K562 (cell line): ENCODE measurements around the gene SPRYD3. TPM values are rescaled to one million over a fixed set of nuclear protein-coding genes. Genes with fewer than 3 reads are reported as not detected.
A peak's percentile ranks its signal among the peaks of the same experiment; 100 is the strongest.

ENCODE experiments used
- CBFA2T2 ChIP-seq: fragments of 450-650 bp; conservative IDR thresholded peaks from 2 replicates; pipeline ENCODE4 v1.6.1; 2017; ENCODE audit warnings: mild to moderate bottlenecking
- HOXB6 ChIP-seq: fragments of 250-450 bp; sonication (Bioruptor Pico); IDR thresholded peaks from 2 replicates; pipeline ENCODE4 v1.5.1; 2022; ENCODE audit warnings: mild to moderate bottlenecking, borderline replicate concordance
- JUN ChIP-seq, 2 experiments: sonication (generic) in 1 of 2; formaldehyde crosslinking in 1 of 2; IDR thresholded peaks; 2 replicates each; pipeline versions ENCODE4 v1.6.1 to v1.8.0; 2012 to 2022; ENCODE audit warnings: borderline replicate concordance in 2 of 2, mild to moderate bottlenecking in 2 of 2, improper control_type of control experiment in 1 of 2, low read depth in 1 of 2, low read length in 1 of 2, missing genetic modification reagents in 1 of 2
- MAFF ChIP-seq: IDR thresholded peaks from 2 replicates; pipeline ENCODE4 v1.6.1; 2012; ENCODE audit warnings: low read length, improper control_type of control experiment
- NFE2 ChIP-seq: IDR thresholded peaks from 2 replicates; pipeline ENCODE4 v1.6.1; 2014; ENCODE audit warnings: antibody characterized with exemption, low read depth
- RBM17 ChIP-seq: fragments of 200-400 bp; formaldehyde crosslinking; IDR thresholded peaks from 2 replicates; pipeline ENCODE4 v1.6.1; 2017; ENCODE audit warnings: low read depth, mild to moderate bottlenecking, low read length, borderline replicate concordance
- SMARCA5 ChIP-seq: fragments of 450-650 bp; IDR thresholded peaks from 2 replicates; pipeline ENCODE4 v1.6.1; 2016
- TCF7L2 ChIP-seq: fragments of 150-350 bp; IDR thresholded peaks from 2 replicates; pipeline ENCODE4 v1.6.1; 2016; ENCODE audit warnings: low read depth, mild to moderate bottlenecking, low read length, moderate library complexity
- U2AF2 ChIP-seq: fragments of 200-400 bp; formaldehyde crosslinking; optimal IDR thresholded peaks from 2 replicates; pipeline ENCODE3; 2017; ENCODE audit warnings: low read depth, mild to moderate bottlenecking, low read length
- ZNF561 ChIP-seq: fragments of 450-650 bp; formaldehyde crosslinking; conservative IDR thresholded peaks from 2 replicates; pipeline ENCODE4 v1.4.0; 2020; ENCODE audit warnings: mild to moderate bottlenecking, moderate library complexity
- polyA plus RNA-seq, 8 experiments: library from polyadenylated mRNA; depleted of rRNA in 4 of 8; stranded (reverse) in 5 of 8; unstranded in 3 of 8; fragments of >200 nt; fragmentation: Nextera tagmentation in 2 of 8; fragmentation: Illumina TruSeq in 1 of 8; extraction: Ambion mirVana in 2 of 8; extraction: Trizol in 1 of 8; gene quantifications; 2 replicates each; pipeline versions ENCODE4 v1.2.1 to v1.2.3, GENCODE V29; 2011 to 2014; ENCODE audit warnings: inconsistent platforms in 1 of 8, missing spikeins in 1 of 8
- total RNA-seq, 7 experiments: library from RNA; depleted of rRNA in 6 of 7; stranded (reverse); fragments of >200 nt in 6 of 7; fragmentation: Illumina TruSeq in 2 of 7; extraction: Trizol in 2 of 7; gene quantifications; 2 replicates each; pipeline versions ENCODE4 v1.2.1 to v1.2.3, GENCODE V29; 2011 to 2021; ENCODE audit warnings: low replicate concordance in 1 of 7
- TF ChIP-seq, protein P1 (sequence below): fragments of 450-650 bp; IDR thresholded peaks from 2 replicates; pipeline ENCODE4 v1.6.1; 2016; ENCODE audit warnings: low read depth
- TF ChIP-seq, protein P2 (sequence below): fragments of 450-650 bp; IDR thresholded peaks from 2 replicates; pipeline ENCODE4 v1.6.1; 2017; ENCODE audit warnings: antibody characterized with exemption
- TF ChIP-seq, protein P3 (sequence below): fragments of 250-450 bp; sonication (Bioruptor Pico); IDR thresholded peaks from 2 replicates; pipeline ENCODE4 v1.5.0; 2021; ENCODE audit warnings: mild to moderate bottlenecking, moderate library complexity
- TF ChIP-seq, protein P4 (sequence below): fragments of 250-450 bp; sonication (Bioruptor Pico); IDR thresholded peaks from 2 replicates; pipeline ENCODE4 v1.6.1; 2021; ENCODE audit warnings: mild to moderate bottlenecking

The SPRYD3 gene
- total and polyA plus RNA-seq, 9 of the 15 experiments (the other 6 are each of a cell fraction or from before 2014, with no cell fraction given) = 1.5 to 13.6 (median 7.6) TPM

DNA sequence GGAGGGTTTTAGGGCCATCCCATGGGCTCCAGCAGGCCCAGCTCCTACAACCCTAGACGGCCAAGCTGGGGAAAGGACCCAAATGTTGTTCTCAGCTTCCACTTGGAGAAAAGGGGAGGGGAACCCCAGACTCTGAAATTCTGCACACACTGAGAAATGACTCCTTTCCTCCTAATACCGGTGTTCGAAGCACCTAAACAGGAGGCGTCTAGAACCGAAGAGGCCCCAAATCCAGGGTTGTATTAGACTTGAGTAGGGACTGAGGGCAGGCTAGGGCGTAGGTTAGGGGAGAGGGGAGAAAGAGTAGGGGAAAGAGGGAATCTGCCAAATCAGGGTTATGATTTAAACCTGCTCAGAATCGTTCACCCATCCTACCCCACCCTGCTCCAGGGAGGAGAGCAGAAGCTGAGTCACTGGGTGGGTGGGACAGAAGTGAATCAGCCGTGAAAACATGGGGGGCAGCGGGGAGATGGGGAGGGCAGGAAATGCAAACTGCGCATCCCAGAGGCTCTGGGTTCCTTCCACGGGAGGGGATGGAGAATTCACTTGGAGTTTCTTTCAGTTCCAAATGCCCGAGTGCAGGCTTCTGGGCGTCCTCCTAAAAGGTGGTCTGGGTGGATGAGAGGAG is 19.3 kb upstream of the SPRYD3 start (continued):
- TF ChIP-seq NFE2 (peak; percentile 78), MAFF (no peak), HOXB6 (CRISPR knock-in tag) (no peak), ZNF561 (CRISPR knock-in tag) (no peak), SMARCA5 (no peak), U2AF2 (no peak), CBFA2T2 (no peak), RBM17 (no peak), TCF7L2 (no peak), JUN (IDR thresholded peaks at IDR 0.05; ENCODE audit: borderline replicate concordance, low read depth, low read length) (0 out of 2 replicates have a peak, but pooled peaks have one; percentile 18), JUN (CRISPR knock-in tag; IDR thresholded peaks at IDR 0.05; ENCODE audit: borderline replicate concordance) (no peak)
- TF ChIP-seq, protein P1, sequence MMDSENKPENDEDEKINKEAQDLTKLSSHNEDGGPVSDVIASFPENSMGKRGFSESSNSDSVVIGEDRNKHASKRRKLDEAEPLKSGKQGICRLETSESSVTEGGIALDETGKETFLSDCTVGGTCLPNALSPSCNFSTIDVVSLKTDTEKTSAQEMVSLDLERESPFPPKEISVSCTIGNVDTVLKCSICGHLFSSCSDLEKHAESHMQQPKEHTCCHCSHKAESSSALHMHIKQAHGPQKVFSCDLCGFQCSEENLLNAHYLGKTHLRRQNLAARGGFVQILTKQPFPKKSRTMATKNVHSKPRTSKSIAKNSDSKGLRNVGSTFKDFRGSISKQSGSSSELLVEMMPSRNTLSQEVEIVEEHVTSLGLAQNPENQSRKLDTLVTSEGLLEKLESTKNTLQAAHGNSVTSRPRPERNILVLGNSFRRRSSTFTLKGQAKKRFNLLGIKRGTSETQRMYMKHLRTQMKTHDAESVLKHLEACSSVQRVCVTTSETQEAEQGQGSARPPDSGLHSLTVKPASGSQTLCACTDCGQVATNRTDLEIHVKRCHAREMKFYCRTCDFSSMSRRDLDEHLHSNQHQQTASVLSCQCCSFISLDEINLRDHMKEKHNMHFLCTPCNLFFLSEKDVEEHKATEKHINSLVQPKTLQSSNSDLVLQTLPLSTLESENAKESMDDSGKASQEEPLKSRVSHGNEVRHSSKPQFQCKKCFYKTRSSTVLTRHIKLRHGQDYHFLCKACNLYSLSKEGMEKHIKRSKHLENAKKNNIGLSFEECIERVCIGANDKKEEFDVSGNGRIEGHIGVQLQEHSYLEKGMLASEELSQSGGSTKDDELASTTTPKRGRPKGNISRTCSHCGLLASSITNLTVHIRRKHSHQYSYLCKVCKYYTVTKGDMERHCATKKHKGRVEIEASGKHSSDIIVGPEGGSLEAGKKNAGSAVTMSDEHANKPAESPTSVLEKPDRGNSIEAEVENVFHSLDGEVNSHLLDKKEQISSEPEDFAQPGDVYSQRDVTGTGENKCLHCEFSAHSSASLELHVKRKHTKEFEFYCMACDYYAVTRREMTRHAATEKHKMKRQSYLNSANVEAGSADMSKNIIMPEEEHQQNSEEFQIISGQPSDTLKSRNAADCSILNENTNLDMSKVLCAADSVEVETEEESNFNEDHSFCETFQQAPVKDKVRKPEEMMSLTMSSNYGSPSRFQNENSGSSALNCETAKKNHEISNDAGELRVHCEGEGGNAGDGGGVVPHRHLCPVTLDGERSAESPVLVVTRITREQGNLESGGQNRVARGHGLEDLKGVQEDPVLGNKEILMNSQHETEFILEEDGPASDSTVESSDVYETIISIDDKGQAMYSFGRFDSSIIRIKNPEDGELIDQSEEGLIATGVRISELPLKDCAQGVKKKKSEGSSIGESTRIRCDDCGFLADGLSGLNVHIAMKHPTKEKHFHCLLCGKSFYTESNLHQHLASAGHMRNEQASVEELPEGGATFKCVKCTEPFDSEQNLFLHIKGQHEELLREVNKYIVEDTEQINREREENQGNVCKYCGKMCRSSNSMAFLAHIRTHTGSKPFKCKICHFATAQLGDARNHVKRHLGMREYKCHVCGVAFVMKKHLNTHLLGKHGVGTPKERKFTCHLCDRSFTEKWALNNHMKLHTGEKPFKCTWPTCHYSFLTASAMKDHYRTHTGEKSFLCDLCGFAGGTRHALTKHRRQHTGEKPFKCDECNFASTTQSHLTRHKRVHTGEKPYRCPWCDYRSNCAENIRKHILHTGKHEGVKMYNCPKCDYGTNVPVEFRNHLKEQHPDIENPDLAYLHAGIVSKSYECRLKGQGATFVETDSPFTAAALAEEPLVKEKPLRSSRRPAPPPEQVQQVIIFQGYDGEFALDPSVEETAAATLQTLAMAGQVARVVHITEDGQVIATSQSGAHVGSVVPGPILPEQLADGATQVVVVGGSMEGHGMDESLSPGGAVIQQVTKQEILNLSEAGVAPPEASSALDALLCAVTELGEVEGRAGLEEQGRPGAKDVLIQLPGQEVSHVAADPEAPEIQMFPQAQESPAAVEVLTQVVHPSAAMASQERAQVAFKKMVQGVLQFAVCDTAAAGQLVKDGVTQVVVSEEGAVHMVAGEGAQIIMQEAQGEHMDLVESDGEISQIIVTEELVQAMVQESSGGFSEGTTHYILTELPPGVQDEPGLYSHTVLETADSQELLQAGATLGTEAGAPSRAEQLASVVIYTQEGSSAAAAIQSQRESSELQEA = no peak
- TF ChIP-seq, protein P2, sequence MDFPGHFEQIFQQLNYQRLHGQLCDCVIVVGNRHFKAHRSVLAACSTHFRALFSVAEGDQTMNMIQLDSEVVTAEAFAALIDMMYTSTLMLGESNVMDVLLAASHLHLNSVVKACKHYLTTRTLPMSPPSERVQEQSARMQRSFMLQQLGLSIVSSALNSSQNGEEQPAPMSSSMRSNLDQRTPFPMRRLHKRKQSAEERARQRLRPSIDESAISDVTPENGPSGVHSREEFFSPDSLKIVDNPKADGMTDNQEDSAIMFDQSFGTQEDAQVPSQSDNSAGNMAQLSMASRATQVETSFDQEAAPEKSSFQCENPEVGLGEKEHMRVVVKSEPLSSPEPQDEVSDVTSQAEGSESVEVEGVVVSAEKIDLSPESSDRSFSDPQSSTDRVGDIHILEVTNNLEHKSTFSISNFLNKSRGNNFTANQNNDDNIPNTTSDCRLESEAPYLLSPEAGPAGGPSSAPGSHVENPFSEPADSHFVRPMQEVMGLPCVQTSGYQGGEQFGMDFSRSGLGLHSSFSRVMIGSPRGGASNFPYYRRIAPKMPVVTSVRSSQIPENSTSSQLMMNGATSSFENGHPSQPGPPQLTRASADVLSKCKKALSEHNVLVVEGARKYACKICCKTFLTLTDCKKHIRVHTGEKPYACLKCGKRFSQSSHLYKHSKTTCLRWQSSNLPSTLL = no peak
- TF ChIP-seq, protein P3, sequence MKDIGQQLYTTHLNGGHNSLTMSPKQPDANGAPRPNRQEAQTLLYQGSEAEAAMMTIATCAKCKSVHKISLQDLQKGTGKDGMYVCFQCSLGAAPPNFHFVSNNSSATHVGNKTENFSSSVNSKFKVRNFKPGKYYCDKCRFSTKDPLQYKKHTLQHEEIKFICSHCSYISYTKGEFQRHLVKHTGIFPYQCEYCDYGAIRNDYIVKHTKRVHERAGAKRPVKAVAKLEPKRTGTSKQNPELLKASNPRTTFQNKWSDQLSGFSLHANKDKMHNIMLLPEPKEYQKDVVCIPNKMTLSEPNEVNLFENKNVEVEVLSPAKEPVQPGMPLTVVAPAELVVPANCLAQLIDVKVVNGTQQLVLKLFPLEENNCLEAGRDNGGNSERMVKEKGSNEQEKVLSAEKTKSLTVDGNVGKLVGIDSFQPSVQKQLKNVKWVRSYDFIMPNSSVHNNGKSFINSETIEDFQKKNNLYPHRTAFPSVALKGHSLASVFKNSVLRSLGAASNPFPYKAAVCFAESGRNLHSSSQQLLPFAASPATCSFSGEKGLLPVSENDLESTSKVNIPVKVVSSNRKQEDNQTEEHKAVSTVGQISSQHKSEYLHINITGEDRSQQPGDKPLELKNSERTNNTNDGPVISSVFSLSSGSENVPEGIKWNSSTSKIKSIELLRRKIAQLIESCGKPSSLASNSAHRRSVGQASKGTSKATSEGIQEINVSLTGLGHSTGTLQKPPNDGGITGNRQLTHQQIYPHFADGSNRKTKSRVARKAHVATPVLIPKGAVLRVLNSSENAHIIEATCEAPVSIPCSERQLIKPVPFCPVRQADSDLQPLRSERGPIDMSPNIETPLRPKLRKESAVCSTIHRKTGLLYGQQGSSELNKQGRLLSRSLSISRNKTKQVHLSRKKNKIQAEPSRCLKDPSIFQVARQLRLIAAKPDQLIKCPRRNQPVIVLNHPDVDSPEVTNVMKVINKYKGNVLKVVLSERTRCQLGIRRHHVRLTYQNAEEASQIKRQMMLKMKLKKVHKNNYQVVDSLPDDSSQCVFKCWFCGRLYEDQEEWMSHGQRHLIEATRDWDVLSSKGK = no peak
- TF ChIP-seq, protein P4, sequence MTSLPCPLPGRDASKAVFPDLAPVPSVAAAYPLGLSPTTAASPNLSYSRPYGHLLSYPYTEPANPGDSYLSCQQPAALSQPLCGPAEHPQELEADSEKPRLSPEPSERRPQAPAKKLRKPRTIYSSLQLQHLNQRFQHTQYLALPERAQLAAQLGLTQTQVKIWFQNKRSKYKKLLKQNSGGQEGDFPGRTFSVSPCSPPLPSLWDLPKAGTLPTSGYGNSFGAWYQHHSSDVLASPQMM (CRISPR knock-in tag) = no peak
